ENCODE measurements around the gene APOBEC2.

APOBEC2 gene

DNA sequence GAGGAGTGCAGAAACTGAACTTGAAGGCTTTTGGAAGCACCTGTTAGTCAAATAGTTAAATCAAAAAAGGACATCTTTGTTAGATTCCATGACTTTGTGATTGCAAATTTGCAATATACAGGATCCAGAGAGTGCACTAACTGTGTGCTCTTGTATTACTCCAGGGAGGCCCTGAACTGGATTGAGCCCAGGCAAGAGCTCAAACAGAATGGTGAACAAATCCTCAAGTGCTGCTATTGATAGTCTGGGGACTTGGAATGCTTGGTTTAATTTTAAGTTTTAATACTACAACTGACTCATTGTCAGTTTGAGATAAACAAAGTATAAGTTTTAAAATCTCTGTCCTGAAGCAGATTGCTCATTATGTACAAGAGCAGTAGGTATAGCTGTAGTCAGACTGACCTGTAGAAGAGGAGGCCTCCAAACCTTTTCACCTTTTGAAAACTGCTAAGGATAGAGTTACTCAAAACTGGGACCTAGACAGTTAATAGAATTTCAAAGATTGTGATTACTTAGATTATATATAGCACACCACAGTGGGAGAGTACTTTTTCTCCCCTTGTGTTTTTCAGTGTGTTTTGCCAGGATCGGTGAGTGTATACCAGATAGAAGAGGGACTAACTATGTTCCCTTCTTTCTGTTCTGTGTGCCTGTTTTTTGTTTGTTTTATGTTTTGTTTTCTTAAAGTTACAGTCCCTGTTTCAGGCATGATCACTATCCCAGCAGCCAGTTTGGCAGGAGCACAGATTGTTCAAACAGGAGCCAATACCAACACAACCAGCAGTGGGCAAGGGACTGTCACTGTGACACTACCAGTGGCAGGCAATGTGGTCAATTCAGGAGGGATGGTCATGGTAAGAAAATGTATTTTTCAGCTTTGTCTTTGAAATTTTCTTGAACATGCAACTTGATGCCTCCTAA is 38.1 kb downstream of the APOBEC2 start:
- no peak for DNase-seq

DNA sequence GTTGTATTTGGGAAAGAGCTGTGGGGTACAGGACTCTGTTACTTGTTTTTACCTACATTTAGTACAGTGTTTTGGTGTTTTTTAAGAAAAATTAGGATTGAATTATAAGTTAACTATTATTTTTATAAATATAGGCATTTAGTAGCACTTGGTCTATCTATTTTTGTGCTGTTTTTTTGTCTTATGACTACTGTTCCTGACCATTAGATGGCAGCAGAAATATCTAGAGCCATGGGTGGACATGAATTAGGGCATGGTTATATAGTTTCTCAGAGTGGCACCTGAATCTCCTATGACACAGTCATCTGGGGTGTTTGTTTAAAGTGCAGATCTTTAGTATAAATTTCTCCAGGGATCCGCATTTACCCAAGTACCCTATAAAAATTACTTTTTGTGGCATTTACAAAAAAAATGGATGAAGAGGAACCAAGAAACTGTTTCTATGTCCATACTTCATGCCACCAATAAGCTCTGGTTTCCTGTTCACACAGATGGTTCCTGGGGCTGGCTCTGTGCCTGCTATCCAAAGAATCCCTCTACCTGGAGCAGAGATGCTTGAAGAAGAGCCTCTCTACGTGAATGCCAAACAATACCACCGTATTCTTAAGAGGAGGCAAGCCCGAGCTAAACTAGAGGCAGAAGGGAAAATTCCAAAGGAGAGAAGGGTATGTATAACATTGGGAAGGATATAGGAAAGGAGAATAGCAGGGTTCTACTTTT is 39.6 kb downstream of the APOBEC2 start:
- peak; percentile 27 to 63 (median 60) for DNase-seq

DNA sequence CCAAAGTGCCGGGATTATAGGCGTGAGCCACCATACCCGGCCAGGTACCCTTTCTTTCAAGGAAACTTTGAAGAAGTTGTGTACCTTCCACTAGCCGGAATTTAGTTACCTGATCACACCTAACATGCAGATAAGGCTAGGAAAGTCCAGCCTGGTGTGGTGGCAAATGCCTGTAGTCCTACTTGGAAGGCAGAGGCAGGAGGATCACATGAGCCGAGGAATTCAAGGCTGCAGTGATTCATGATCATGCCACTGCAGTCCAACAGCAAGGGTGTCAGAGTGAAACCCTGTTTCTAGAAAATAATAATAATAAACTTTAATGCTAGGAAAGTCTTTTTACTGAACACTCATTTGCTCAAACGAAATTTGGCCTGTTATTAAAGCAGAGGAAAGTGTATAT is 40.7 kb downstream of the APOBEC2 start:
- DNase-seq = no peak

DNA sequence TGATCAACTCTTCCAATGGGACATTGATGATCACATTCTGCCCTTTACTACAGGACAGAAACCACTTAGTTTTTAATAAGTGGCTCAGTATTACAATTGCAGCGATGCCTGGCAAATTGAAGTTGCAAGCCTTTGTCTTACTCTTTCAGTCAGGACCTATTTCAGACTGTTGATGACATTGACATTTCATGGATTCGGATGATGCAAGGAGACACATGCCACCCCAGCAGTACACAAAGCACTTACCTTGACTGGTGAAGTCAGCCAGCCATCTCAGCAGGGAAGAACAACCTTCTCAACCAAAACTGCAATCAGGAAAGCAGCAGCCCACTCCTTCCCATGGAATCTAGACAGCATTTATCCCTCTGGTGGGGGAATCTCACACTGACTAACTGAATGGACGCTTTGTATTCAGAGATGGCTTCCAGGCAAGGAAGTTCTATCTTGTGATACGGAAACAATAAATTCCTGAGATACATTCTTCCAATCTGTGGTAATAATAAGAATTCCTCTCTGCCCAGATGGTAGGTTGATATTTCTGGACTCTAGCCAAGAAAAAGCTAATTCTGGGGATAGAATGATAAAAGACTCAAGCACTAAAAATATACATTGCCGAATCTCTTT is 44.6 kb downstream of the APOBEC2 start:
- no peak for DNase-seq

DNA sequence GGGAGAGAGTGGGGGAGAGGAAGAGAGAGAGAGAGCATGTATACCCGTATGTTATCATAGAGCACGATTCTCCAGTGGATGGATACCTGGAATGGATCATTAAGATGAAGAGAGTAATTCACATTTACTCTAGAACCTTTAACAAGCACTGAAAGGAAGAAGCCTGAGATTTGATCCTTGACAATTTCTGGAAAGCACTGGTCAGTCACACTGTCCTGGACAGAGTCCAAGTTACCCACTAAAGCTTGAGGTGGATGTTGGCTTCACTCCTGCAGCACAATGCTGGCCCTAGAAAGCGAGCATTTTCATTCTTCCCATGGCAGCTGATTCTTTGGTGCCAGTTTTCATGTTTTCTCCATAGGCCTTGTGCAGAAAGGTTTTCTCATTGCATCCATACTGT is 45.4 kb downstream of the APOBEC2 start:
- DNase-seq = no peak

DNA sequence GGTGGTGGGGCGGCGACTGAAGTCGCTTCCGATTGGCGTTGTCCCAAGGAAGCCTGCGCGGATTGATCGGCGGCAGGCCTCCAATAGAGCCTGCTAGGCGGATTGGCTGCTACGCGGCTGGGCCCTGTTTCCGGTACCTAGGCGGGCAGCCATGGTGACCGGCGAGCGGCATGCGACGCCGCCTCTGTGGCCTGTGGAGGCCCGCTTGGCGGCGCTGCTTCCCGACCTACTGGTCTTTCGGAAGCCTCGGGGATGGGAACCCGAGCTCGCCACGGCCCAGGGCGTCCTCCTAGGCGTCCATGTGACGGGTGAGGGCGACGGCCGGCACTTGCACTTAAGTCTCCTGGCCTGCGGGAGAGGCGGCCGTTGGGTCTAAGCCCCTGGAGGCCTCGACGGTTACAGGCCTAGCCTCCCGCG is 47.9 kb downstream of the APOBEC2 start:
- no peak for DNase-seq

DNA sequence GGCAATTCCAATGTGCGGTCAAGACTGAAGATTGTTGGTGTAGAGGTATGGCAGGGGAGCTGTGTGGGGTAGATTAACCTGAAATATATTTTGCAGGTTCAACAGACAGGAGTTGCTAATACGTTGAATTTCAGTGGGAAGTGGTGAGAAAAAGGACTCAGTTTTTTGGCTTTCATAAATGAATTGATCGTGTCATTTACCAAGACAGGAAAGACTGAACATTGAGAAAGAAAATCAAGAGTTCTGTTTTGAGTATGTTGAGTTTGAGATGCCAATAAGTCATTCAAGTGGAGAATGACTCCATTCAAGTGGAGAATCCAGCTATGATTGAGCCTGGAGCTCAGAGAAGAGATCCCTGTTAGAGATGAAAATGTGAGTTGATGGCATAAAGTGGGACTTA is 50.8 kb downstream of the APOBEC2 start:
- DNase-seq = no peak

DNA sequence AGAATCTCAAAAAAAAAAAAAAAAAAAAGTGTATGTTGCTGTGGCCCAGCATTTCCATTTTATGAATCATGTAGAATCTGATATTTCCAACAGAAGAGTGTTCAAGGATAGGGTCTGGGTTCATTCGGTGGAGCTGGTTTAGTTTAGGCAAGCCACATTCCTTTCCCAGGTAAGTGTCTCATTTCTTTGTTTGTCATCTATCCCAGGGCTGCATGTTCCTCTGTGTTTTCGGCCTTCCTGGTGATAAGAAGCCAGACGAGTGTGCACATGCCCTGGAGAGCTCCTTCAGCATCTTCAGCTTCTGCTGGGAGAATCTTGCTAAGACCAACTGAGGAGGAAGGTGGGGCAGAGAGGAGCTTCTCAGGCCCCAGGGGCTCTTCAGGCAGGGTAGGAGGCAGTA is 58.0 kb downstream of the APOBEC2 start:
- DNase-seq = no peak

Measured in suppressor macrophage treated with lipopolysaccharide for 1 hour (primary cell).